Upper lobe of left lung (tissue), 4 donors: Measurements from ENCODE around the gene CDR2L.

Source experiments
- CTCF ChIP-seq, 6 experiments: fragments of 450-650 bp in 4 of 6; fragments of 200-600 bp in 2 of 6; sonication (generic) in 2 of 6; IDR thresholded peaks; one replicate each; pipeline ENCODE4 v1.5.1; 2016 to 2019; ENCODE audit warnings: antibody characterized with exemption in 6 of 6
- POLR2A ChIP-seq, 4 donors: fragments of 450-650 bp; IDR thresholded peaks; one replicate each; pipeline ENCODE4 v1.5.1; 2016 to 2017; ENCODE audit warnings: antibody characterized with exemption in 4 of 4, mild to moderate bottlenecking in 2 of 4

GRCh38 chr17:74960570-74961342, 26.7 kb upstream of the CDR2L start:
- TF ChIP-seq CTCF (IDR thresholded peaks at IDR 0.05) (peak in 5 of 6 experiments; percentile 19 to 83 (median 42)), POLR2A (IDR thresholded peaks at IDR 0.05) (no peak)
